Prostate gland (tissue), 2 donors: Measurements from ENCODE around the gene TNFRSF14.

ENCODE experiments used
- POLR2A ChIP-seq: fragments of 450-650 bp; IDR thresholded peaks from one replicate; pipeline ENCODE4 v1.6.1; 2016; ENCODE audit warnings: antibody characterized with exemption, mild to moderate bottlenecking
- POLR2AphosphoS5 ChIP-seq: sonication (generic); formaldehyde crosslinking; IDR thresholded peaks from one replicate; pipeline ENCODE4 v1.6.1; 2017; ENCODE audit warnings: antibody characterized with exemption
- TF ChIP-seq, protein P1 (sequence below), 4 experiments: fragments of 200-600 bp in 2 of 4; fragments of 450-650 bp in 2 of 4; sonication (generic) in 2 of 4; IDR thresholded peaks; 1 replicate in 3 of 4; 2 replicates in 1 of 4; pipeline ENCODE4 v1.5.1; 2016 to 2019; ENCODE audit warnings: antibody characterized with exemption in 4 of 4, mild to moderate bottlenecking in 2 of 4, moderate library complexity in 2 of 4

DNA sequence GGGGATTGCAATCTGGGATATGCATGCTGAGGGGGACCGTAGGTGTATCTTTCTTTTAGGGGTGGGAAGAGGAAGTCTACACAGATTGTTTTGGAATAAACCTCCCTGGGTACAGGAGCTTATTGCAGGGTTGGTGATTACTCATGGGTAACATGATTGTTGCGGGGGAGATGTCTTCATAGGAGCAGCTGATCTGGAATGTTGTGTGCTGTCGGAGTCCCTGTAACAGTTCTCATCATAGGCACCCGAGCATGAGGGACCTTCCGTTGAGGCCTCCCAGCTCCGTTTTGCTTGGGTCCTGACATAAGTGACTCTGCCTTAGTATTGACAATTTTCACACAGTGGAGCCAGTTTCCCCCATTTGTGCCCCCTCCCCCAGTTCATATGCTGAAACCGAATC lies 26.2 kb downstream of the TNFRSF14 start:
- TF ChIP-seq, protein P1, sequence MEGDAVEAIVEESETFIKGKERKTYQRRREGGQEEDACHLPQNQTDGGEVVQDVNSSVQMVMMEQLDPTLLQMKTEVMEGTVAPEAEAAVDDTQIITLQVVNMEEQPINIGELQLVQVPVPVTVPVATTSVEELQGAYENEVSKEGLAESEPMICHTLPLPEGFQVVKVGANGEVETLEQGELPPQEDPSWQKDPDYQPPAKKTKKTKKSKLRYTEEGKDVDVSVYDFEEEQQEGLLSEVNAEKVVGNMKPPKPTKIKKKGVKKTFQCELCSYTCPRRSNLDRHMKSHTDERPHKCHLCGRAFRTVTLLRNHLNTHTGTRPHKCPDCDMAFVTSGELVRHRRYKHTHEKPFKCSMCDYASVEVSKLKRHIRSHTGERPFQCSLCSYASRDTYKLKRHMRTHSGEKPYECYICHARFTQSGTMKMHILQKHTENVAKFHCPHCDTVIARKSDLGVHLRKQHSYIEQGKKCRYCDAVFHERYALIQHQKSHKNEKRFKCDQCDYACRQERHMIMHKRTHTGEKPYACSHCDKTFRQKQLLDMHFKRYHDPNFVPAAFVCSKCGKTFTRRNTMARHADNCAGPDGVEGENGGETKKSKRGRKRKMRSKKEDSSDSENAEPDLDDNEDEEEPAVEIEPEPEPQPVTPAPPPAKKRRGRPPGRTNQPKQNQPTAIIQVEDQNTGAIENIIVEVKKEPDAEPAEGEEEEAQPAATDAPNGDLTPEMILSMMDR (IDR thresholded peaks at IDR 0.05), result no peak
- TF ChIP-seq POLR2A (no peak), POLR2AphosphoS5 (no peak)
